Mesothelial cell of epicardium (in vitro differentiated cells): ENCODE results near the gene FRS3. TPM values are rescaled to one million over a fixed set of nuclear protein-coding genes. Genes with fewer than 3 reads are reported as not detected.

Source experiments
- DNase-seq, 2 experiments: peaks; one replicate each; pipeline ENCODE4 v3.0.0; 2021; ENCODE audit warnings: low spot score in 2 of 2; ENCODE audit not compliant: unreplicated experiment in 2 of 2
- H3K27ac Mint-ChIP-seq: 2 replicates; pipeline ENCODE4 v1.8.0; 2021; ENCODE audit warnings: mixed read lengths
- H3K27me3 Mint-ChIP-seq: 2 replicates; pipeline ENCODE4 v1.8.0; 2021; ENCODE audit warnings: low read depth, mixed read lengths
- H3K36me3 Mint-ChIP-seq: 2 replicates; pipeline ENCODE4 v1.8.0; 2021; ENCODE audit warnings: mixed read lengths
- H3K4me1 Mint-ChIP-seq: 2 replicates; pipeline ENCODE4 v1.8.0; 2021; ENCODE audit warnings: mixed read lengths
- H3K4me3 Mint-ChIP-seq: 2 replicates; pipeline ENCODE4 v1.8.0; 2021; ENCODE audit warnings: mild to moderate bottlenecking, moderate library complexity, mixed read lengths
- H3K9me3 Mint-ChIP-seq: 2 replicates; pipeline ENCODE4 v1.8.0; 2021; ENCODE audit warnings: mixed read lengths
- total RNA-seq: library from RNA; stranded (reverse); gene quantifications from 3 replicates; pipeline ENCODE4 v1.2.1, GENCODE V29; 2021
- TF ChIP-seq, protein P1 (sequence below): fragments of 200-600 bp; sonication (generic); IDR thresholded peaks from one replicate; pipeline ENCODE4 v1.5.0; 2021; ENCODE audit warnings: antibody characterized with exemption; ENCODE audit not compliant: unreplicated experiment

Gene FRS3
- total RNA-seq, 1 donor from 2014 or later: 6.8 TPM

DNA sequence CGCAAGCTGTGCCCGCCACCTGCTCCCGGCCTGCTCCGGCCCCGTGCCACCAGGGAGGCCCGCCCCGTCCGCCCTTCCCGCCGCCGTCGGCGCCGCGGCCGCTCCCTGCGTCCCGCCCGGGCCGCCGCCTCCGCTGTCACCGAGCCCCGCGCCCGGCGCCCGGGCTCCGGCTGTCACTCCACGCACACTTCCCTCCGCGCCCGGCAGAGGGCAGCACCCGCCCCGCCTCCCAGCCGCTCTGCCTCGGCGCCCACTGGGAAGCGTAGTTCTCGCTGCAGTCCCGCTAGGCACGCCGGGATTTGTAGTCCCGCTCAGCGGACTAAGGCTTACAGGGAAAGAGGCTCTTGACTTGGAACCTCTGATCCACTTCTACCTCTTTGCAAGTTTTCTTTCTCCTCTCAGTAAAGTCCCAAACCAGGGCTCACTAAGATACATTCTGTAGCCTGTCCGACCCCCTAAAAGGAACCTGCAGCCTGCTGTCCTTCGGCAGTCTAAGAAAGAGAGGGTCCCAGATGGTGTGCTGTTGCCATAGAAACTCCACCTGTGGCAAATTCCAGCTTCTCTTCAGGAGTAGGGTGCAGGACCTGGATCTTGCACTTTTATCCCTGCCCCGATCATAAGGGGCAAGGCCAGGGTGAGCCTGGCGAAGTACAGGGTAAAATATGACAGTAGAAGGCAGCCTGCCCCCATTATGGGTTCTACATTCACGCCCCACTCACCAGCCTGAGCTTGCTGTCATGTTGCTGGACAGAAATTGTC lies 44.1 kb downstream of the FRS3 start, which contains the start of gene TFEB:
TFEB (minus strand) TSS at position 182 of the 759 bp plus-strand sequence. CDS start 44,395 bp downstream, outside the sequence.
- DNase-seq: peak; percentile 90 to 98
- Mint-ChIP-seq H3K4me1 (peaks cover 11% of the 10 kb centered on the region), H3K27ac (no peak within 1 kb of the TSS), H3K36me3 (no peaks in the 10 kb centered on the region), H3K27me3 (peaks cover 19% of the 10 kb centered on the region), H3K9me3 (no peaks in the 10 kb centered on the region), H3K4me3 (peak within 1 kb of the TSS; percentile 58)
- TF ChIP-seq, protein P1, sequence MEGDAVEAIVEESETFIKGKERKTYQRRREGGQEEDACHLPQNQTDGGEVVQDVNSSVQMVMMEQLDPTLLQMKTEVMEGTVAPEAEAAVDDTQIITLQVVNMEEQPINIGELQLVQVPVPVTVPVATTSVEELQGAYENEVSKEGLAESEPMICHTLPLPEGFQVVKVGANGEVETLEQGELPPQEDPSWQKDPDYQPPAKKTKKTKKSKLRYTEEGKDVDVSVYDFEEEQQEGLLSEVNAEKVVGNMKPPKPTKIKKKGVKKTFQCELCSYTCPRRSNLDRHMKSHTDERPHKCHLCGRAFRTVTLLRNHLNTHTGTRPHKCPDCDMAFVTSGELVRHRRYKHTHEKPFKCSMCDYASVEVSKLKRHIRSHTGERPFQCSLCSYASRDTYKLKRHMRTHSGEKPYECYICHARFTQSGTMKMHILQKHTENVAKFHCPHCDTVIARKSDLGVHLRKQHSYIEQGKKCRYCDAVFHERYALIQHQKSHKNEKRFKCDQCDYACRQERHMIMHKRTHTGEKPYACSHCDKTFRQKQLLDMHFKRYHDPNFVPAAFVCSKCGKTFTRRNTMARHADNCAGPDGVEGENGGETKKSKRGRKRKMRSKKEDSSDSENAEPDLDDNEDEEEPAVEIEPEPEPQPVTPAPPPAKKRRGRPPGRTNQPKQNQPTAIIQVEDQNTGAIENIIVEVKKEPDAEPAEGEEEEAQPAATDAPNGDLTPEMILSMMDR: peak; percentile 80

DNA sequence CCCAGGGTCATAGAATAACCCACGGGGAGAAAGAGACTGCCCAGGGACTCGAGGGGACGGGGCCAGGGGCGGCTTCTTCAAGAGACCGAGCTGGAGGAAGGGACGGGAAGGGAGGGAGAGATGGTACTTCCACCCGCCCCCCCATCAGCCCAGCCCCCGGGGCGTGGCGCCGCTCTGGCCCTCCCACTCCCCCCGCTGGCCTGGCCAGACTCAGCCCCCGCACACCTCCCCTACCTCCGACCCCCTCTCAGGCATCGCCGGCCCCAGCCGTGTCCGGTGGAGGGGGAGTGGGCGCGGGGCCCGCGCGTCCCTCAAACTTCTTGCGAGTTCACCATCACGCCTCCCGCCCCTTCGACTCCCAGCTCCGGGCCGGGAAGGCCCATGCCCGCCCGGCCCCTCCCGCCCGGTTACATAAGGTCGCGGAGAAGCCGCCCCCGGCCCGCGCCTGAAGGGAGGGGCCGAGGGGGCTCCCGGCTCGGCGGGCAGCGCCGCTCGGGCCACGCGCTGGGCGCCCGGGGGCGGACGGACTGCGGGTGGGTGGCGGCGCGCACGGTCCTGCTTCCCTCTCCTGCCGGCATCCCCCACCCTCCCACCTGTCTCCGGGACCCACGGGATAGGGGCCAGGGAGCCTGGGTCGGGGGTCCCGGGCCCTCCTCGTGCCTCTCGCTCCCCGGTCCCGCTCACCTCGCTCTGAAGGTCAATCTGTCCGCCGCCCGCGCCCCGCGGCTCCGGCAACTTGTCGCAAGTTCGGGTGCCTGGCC lies 44.9 kb downstream of the FRS3 start:
- TF ChIP-seq, protein P1: no peak
- Mint-ChIP-seq H3K9me3 (no peaks in the 10 kb centered on the region), H3K27me3 (peaks cover 22% of the 10 kb centered on the region), H3K4me3 (peak overlapping the region; percentile 57), H3K4me1 (peaks cover 11% of the 10 kb centered on the region), H3K27ac (no peak overlapping the region), H3K36me3 (no peaks in the 10 kb centered on the region)
- DNase-seq: peak; percentile 30 to 49

DNA sequence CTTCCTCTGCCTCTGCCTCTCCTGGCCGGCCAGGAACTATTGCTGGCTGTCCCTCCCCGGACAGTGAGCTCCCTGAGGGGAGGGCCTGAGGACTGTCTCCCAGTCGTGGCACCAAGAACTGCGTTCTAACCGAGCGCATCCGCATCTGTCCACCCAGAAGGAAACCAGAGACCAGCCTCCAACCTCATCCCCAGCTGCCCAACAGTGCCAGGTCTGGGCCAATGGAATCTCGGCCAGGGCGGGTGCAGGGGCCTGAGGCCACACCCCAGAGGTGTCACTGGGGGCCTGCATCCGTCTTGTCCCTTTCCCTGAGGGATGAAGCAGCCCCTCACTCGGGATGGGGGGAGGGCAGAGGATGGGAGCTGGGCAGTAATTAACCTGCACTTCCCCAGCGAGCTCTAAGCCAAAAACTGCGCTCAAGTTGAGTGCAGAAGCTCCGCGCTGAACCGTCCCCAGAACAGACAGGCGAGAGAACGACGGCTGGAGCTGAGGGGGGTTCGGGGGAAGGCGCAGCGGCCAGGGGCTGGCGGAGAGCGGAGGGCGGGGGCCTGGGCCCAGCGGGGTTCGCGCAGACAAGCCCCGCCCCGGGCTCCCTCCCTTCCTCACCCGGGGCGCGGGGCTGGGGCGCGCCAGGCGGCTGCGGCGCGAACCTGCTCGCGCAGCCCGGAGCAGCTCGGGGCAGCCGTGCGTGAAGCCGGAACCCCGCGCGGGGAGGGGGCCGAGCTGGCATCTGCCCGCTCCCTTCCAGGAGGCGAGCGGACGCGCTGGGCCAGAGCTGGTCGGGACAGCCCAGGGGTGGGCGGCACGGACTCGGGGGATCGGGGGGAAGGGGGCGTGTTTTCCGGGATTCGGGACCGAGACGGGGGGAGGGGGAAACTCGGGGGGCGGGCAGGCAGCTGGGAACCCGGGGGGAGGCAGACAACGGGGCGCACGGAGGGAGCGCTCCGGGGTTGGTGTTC lies 45.7 kb downstream of the FRS3 start:
- TF ChIP-seq, protein P1: no peak
- H3K36me3 Mint-ChIP-seq: no peaks in the 10 kb centered on the region
- H3K4me3 Mint-ChIP-seq: peak overlapping the region; percentile 75
- peaks cover 9% of the 10 kb centered on the region for H3K4me1 Mint-ChIP-seq
- peak; percentile 54 to 69 for DNase-seq
- no peaks in the 10 kb centered on the region for H3K9me3 Mint-ChIP-seq
- no peak overlapping the region for H3K27ac Mint-ChIP-seq
- peaks cover 24% of the 10 kb centered on the region for H3K27me3 Mint-ChIP-seq

DNA sequence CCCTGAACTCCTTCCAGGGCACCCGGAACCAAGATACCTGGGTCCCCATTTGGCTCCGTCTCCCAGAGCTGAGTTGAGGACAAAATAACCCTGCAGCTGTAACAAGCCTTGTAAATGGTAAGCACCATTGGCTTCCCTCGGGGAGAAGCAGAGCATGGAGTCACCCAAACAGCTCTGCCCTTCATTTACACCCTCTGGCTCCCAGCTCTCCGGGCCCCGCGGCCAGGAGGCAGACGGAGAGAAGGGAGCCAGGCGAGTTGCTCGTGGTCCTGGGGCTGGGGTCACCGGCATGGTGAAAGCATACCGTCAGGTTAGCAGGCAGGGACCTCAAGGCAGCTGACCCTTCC lies 46.4 kb downstream of the FRS3 start:
- Mint-ChIP-seq H3K36me3 (no peaks in the 10 kb centered on the region), H3K27ac (no peak overlapping the region), H3K4me1 (peaks cover 7% of the 10 kb centered on the region), H3K4me3 (peak overlapping the region; percentile 75), H3K27me3 (peaks cover 25% of the 10 kb centered on the region), H3K9me3 (no peaks in the 10 kb centered on the region)
- no peak for DNase-seq
- TF ChIP-seq, protein P1: no peak
